Measurements from ENCODE around the gene RWDD4.
"Not testable (repeated sequence)": the region's sequence is repeated elsewhere in the genome, so short reads cannot be mapped to it uniquely, and the experiment has no call there.

RWDD4 gene

GRCh38 chr4:183632689-183633088 lies 26.3 kb downstream of the RWDD4 start:
- no peak for DNase-seq (ENCODE audit: extremely low read depth, low read depth)
- no peak for TF ChIP-seq CTCF (IDR thresholded peaks at IDR 0.05; ENCODE audit: low read depth, low read length, missing control alignments)
- no peak overlapping the region for H3K4me3 ChIP-seq (replicated peaks; ENCODE audit: low read depth, low read length)

GRCh38 chr4:183631577-183632198 lies 27.3 kb downstream of the RWDD4 start:
- no peak for TF ChIP-seq CTCF (IDR thresholded peaks at IDR 0.05; ENCODE audit: low read depth, low read length, missing control alignments)
- H3K4me3 ChIP-seq (replicated peaks; ENCODE audit: low read depth, low read length), result no peak overlapping the region
- DNase-seq (ENCODE audit: extremely low read depth, low read depth), result no peak

GRCh38 chr4:183627979-183628588 lies 30.9 kb downstream of the RWDD4 start:
- TF ChIP-seq CTCF (IDR thresholded peaks at IDR 0.05; ENCODE audit: low read depth, low read length, missing control alignments), result no peak
- no peak overlapping the region for H3K4me3 ChIP-seq (replicated peaks; ENCODE audit: low read depth, low read length)
- no peak for DNase-seq (ENCODE audit: extremely low read depth, low read depth)

- DNase-seq (ENCODE audit: extremely low read depth, low read depth); H3K4me3 ChIP-seq (replicated peaks; ENCODE audit: low read depth, low read length): not testable (repeated sequence)
Observed at GRCh38 chr4:183627286-183627685, 31.7 kb downstream of the RWDD4 start.

GRCh38 chr4:183626168-183626567 lies 32.8 kb downstream of the RWDD4 start:
- DNase-seq (ENCODE audit: extremely low read depth, low read depth), result no peak
- TF ChIP-seq CTCF (IDR thresholded peaks at IDR 0.05; ENCODE audit: low read depth, low read length, missing control alignments), result no peak
- no peak overlapping the region for H3K4me3 ChIP-seq (replicated peaks; ENCODE audit: low read depth, low read length)

- no peak overlapping the region for H3K4me3 ChIP-seq (replicated peaks; ENCODE audit: low read depth, low read length)
- no peak for TF ChIP-seq CTCF (IDR thresholded peaks at IDR 0.05; ENCODE audit: low read depth, low read length, missing control alignments)
- DNase-seq (ENCODE audit: extremely low read depth, low read depth), result no peak
Observed at GRCh38 chr4:183624548-183624947, 34.4 kb downstream of the RWDD4 start.

GRCh38 chr4:183621875-183622274 lies 37.1 kb downstream of the RWDD4 start:
- H3K4me3 ChIP-seq (replicated peaks; ENCODE audit: low read depth, low read length), result no peak overlapping the region
- no peak for TF ChIP-seq CTCF (IDR thresholded peaks at IDR 0.05; ENCODE audit: low read depth, low read length, missing control alignments)
- no peak for DNase-seq (ENCODE audit: extremely low read depth, low read depth)
